Activated CD4-positive, alpha-beta T cell treated with anti-CD3 and anti-CD28 coated beads for 4 hours (primary cell): Measurements from ENCODE around the gene UBR2.

ENCODE experiments used
- DNase-seq, 2 donors: peaks; one replicate each; pipeline ENCODE4 v3.0.0-alpha.2; 2020

Gene UBR2

DNA sequence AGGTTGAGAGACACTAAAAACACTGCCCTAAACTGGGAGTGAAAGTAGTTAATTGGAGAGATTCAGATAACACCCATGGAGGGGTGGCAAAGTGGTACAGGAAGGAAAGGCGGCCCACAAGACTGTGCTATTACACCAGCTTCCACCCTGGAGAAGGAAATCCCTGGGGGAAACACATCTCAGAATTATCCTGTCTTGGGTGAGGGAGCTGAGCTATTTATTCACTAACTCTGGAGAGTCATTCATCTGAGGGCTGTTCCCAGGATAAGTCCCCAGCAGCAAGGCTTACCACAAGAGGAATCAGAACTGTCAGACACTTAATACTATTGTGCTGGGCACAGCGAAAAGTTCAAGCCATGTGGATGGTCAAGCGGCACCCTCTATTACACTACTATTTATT lies 172.1 kb downstream of the UBR2 start:
- no peak for DNase-seq

DNA sequence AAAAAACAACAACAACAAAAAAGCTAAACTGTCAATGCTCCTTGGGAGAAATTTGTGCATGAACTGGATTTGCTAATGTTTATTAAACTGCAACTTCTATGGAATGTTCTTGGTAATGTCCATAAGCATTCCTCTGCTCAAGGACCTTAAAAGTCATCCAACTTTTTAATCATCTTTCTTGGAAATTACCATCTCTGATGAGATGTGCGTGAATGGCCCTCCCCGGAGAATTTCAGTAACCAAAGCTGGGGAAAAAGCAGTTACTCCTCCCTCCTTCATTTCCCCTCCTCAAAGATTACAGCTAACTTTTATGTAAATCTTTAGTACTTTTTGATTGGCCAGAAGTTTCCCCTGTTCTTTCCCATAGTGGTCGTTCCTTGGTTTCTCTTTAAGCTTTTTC lies 176.9 kb downstream of the UBR2 start:
- no peak for DNase-seq

DNA sequence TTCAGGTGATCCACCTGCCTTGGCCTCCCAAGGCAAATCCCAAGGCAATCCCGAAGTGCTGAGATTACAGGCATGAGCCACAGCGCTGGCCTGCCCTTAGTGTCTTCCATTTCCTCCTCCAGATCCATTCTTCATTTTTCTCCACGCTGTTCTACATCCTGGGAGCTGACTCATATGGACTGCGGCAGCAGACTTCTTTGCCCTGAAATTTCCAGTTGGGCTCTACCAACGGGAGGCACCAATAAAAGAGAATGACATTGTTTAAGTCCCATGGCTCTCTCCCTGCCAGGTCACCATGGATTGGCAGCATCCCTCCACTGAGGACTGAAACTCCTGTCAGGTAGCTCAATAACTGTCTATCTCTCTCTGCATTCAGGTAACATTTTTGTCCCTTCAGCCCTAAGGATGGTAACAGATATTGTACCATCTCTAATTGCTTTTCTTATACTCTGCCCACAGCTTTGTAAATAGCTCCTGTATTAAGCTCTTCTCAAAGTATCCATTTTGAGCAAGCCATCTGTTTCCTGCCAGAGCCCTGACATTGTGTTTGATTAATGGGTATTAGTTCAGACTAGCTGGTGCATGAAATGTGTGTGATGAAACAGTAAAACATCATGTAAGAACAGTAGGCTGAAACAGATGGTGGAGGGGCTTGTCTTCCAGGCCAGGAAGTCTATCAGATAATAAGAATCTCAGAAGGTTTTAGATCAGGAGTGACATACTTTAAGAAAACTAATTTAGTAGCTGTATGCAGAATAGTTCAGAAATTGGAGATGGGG lies 178.5 kb downstream of the UBR2 start:
- no peak for DNase-seq
